Smooth muscle cell of the coronary artery (primary cell): Measurements from ENCODE around the gene EDNRA. TPM values are rescaled to one million over a fixed set of nuclear protein-coding genes. Genes with fewer than 3 reads are reported as not detected.

Source experiments
- total RNA-seq: library from RNA; depleted of rRNA; stranded (reverse); fragments of >200 nt; gene quantifications from 2 replicates; pipeline ENCODE4 v1.2.3, GENCODE V29; 2014; ENCODE audit warnings: low replicate concordance

Gene EDNRA
- 5.3 and 15.4 TPM in 2 replicates for total RNA-seq

DNA sequence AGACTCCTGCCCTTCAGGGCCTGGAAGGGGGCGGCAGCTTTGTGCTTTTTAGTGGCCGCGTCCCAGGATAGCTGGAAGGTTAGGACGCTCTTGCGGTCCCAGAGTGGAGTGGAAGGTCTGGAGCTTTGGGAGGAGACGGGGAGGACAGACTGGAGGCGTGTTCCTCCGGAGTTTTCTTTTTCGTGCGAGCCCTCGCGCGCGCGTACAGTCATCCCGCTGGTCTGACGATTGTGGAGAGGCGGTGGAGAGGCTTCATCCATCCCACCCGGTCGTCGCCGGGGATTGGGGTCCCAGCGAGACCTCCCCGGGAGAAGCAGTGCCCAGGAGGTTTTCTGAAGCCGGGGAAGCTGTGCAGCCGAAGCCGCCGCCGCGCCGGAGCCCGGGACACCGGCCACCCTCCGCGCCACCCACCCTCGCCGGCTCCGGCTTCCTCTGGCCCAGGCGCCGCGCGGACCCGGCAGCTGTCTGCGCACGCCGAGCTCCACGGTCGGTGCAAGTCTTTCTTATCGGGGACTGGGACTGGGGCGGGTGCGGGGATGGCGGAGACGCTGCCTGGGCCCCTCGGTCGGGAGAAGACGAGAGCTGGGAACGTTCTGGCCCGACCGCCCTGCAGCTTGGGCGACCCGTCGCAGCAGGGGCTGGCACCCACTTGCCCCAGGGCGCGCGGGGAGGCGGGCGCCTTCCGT, at the start of gene EDNRA:
Gene EDNRA, plus strand, starts transcription at position 207 of the 686 bp plus-strand sequence. CDS start 4,585 bp downstream, outside the sequence.

Other genes with a start within 250 kb of the EDNRA start
- 25.8 and 37.7 TPM in 2 replicates for gene TMEM184C, start 136.3 kb downstream of the EDNRA start, total RNA-seq
- gene PRMT9, start 203.1 kb downstream of the EDNRA start, total RNA-seq: 7.7 and 11.1 TPM in 2 replicates